Dedifferentiated amniotic fluid mesenchymal stem cell (primary cell): ENCODE measurements around the gene NR4A1.

Experiments used
- DNase-seq: peaks from one replicate; pipeline ENCODE4 v3.0.0-alpha.2; 2016; ENCODE audit errors: extremely low spot score

NR4A1 gene

GRCh38 chr12:52079576-52080402, 28.5 kb downstream of the NR4A1 start, which contains the start of gene SMIM41:
Gene SMIM41, plus strand, starts transcription at chr12:52079704. Its CDS starts 76 bp downstream, at chr12:52079780.
- DNase-seq, result no peak

GRCh38 chr12:52080403-52081251, 29.4 kb downstream of the NR4A1 start:
- no peak for DNase-seq

- DNase-seq, result no peak
Observed at GRCh38 chr12:52081263-52081733, 30.1 kb downstream of the NR4A1 start.

- DNase-seq, result no peak
Observed at GRCh38 chr12:52082026-52082668, 30.9 kb downstream of the NR4A1 start.

- no peak for DNase-seq
Observed at GRCh38 chr12:52082669-52082987, 31.4 kb downstream of the NR4A1 start.

GRCh38 chr12:52082988-52083637, 31.9 kb downstream of the NR4A1 start:
- peak; percentile 36 for DNase-seq

- DNase-seq, result no peak
Observed at GRCh38 chr12:52083638-52083996, 32.4 kb downstream of the NR4A1 start.

- no peak for DNase-seq
Observed at GRCh38 chr12:52084491-52085231, 33.4 kb downstream of the NR4A1 start.

- DNase-seq, result no peak
Observed at GRCh38 chr12:52085682-52086180, 34.5 kb downstream of the NR4A1 start.

- DNase-seq, result no peak
Observed at GRCh38 chr12:52086366-52086765, 35.1 kb downstream of the NR4A1 start.

- no peak for DNase-seq
Observed at GRCh38 chr12:52086944-52087835, 35.9 kb downstream of the NR4A1 start.

GRCh38 chr12:52087961-52088820, 36.9 kb downstream of the NR4A1 start:
- DNase-seq, result no peak

GRCh38 chr12:52089491-52089890, 38.2 kb downstream of the NR4A1 start:
- no peak for DNase-seq

- no peak for DNase-seq
Observed at GRCh38 chr12:52090291-52090690, 39.0 kb downstream of the NR4A1 start.

GRCh38 chr12:52091061-52091460, 39.8 kb downstream of the NR4A1 start:
- DNase-seq, result no peak

- no peak for DNase-seq
Observed at GRCh38 chr12:52091869-52092268, 40.6 kb downstream of the NR4A1 start.

- DNase-seq, result no peak
Observed at GRCh38 chr12:52093346-52093745, 42.1 kb downstream of the NR4A1 start.

- DNase-seq, result no peak
Observed at GRCh38 chr12:52096332-52097044, 45.2 kb downstream of the NR4A1 start.
